Measurements from ENCODE around the gene TNIK.
"Not testable (repeated sequence)": the region's sequence is repeated elsewhere in the genome, so short reads cannot be mapped to it uniquely, and the experiment has no call there.

The TNIK gene

GRCh38 chr3:171266034-171266739 lies 194.0 kb downstream of the TNIK start:
- in situ Hi-C loops (cut with MboI; ENCODE audit: low sequenced_read_pairs): no loop called here

DNA sequence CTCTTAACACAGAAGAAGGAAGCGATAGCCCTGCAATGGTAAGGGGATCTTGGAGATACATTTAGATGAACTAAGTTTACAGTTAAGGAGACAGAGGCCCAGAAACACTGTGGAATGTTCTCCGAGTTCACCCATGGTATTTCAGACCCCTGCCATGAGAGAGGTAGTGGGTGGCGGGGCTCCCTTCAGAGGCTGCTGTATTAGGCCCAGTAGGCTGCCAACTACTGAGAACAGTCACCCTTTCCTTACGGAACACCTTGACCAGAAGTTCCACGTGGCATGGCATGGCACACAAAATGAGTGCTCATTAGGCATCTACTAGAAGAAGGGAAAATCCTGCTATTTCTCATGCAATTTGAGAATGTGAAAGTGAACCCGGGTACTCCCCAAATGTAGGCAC lies 195.4 kb downstream of the TNIK start:
- in situ Hi-C loops (cut with MboI; ENCODE audit: low sequenced_read_pairs): no loop called here

DNA sequence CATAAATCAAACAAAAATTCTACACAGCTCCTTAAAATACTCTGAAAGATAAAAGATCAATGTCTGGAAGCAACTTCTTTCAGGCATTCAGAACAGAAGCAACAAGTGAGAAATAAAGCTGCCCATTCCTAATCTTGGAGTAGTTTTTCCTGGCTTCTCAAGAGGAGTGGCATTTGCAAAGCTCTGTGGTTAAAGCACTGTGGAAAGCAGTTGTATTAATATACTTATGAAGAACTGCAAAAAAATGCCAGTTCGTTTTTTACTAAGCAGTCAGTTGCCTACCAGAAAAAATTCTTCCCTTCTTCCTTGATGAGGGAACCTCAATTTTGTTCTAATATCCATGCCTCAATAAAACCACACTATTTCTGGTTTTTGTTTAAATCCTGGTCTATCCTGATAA lies 197.8 kb downstream of the TNIK start:
- in situ Hi-C loops (cut with MboI; ENCODE audit: low sequenced_read_pairs): no loop called here

DNA sequence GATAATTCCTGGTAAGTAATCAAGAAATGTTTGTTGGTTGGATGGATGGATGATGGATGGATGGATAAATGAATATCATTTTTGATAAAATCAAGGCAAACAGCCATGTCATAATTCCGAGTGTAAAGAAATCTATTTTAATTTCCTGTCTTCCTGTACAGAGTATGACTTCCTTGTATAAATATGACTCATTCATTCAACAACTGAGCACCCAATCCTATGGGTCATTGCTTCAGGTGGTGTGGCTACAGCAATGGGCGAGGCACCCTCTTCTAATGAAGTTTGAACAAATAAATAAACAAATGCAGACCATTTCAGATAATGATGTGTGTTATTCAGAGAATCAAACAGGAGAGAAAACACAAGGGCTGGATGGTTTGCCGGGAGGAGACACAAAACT lies 198.7 kb downstream of the TNIK start:
- in situ Hi-C loops (cut with MboI; ENCODE audit: low sequenced_read_pairs): no loop called here

DNA sequence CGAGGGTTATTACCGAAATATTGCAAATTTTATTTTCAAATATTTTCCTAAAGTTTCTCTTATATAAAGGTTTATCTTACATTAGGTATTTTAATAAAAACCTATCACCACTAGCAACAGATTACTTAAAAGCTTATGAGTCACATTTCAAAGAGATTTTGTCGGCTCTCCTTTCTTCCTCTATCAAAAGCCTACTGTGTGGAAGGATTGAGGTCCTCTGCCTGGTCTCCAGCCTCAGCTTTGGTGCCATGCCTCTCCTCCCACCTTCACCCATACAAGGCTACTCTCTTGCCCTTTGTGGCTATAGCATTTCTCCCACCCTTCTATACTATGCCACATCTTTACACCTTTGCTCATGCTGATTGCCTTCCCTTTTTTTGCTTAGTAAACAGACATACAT lies 199.3 kb downstream of the TNIK start:
- in situ Hi-C loops (cut with MboI; ENCODE audit: low sequenced_read_pairs): no loop called here

DNA sequence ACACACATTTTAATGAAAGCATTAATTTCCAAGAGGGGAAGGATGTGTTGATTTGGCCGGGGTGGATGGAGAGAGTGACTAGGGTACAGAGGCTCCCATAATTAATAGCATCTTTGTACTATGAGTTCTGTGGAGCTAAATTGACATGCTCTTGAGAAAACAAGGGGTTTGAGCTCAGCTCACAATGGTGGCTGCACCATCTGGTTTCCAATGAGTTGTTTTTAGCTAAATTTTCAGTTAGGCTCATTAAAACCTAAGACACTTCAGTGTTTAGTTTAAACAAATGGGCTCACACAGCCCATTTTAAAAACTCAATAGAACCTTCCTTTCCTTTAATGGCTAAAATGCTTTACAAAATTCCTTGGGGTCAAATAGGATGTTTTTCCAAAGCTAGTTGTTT lies 199.7 kb downstream of the TNIK start:
- in situ Hi-C loops (cut with MboI; ENCODE audit: low sequenced_read_pairs): no loop called here

- in situ Hi-C loops (cut with MboI; ENCODE audit: low sequenced_read_pairs): no loop called here
These were observed 201.9 kb downstream of the TNIK start for GRCh38 chr3:171258316-171258715.

GRCh38 chr3:171257251-171258203 lies 202.7 kb downstream of the TNIK start:
- in situ Hi-C loops (cut with MboI; ENCODE audit: low sequenced_read_pairs): no loop called here

DNA sequence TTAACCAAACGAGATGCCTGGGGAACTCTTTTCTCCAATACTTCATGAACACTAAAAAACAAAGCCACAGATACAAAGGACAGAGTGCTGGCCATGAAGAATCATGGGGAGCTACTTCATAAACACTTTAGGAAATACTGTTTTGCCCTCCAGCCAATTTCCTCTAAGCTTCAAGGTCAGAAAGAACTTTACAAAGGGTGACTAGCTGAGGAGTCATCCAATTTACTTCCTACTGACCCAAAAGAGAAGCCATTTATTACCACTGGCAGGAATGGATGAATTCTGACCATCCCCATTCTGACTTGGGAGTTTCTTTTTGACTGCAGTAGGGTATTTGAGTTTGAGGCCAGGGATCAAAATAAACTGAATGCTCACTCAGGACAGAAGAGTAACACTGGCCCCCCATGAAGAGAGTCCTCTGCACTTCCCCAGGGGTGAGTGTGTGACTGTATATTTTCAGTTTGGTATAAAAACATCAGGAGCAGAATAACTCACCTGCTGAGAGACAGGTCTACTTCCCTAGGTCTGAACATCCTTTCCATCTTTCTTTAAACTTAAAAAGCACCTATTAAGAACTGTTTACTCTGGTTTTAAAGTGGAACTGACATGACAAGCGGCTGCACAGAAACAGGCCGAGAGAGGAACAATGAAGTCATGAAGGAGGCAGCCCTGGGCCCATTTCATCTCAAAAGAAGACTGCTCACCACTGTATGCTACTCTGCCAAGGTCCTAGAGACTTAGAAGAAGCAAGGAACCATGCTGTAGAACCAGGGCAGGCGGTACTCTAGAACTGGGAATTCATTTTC lies 203.6 kb downstream of the TNIK start:
- in situ Hi-C loops (cut with MboI; ENCODE audit: low sequenced_read_pairs): no loop called here

- in situ Hi-C loops (cut with MboI; ENCODE audit: low sequenced_read_pairs): no loop called here
These were observed 204.9 kb downstream of the TNIK start for GRCh38 chr3:171255236-171255806.

DNA sequence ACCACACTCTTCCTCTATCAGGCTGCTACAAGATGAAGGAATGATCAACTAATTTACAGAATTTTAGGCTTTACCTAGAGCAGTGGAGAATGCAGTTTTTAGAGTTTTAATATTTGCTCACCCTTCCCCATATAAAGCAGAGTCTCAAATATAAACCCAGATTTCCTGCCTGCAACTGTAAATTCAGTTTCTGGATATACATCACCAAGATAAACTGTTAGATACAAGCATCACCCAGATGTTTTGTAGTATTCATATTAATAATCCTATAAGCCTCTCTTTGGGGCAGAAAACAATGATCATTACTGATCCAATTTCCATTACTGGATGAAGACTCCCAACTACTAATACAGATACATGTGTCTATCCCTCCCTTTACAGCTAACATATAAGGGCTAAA lies 205.9 kb downstream of the TNIK start:
- in situ Hi-C loops (cut with MboI; ENCODE audit: low sequenced_read_pairs): no loop called here

GRCh38 chr3:171251835-171252234 lies 208.4 kb downstream of the TNIK start:
- in situ Hi-C loops (cut with MboI; ENCODE audit: low sequenced_read_pairs): no loop called here

DNA sequence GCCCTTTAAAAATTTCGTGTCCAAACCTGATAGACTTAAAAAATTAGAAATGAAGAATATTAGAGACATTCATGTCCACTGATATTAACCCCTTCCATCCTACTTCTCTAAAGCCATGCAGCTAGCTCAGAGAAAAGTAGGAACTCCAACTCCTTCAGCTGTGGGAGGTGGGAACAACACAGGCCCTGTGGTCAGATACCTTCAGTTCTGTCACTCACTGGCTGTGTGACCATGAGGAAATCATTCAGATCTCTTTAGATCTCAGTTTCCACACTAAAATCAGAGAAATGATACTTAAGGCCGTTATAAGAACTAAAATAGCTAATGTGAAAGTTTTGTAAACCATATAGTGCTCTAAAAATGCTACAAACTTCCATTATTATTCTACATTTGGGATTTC lies 209.8 kb downstream of the TNIK start:
- in situ Hi-C loops (cut with MboI; ENCODE audit: low sequenced_read_pairs): no loop called here

GRCh38 chr3:171249245-171249644 lies 211.0 kb downstream of the TNIK start:
- in situ Hi-C loops (cut with MboI; ENCODE audit: low sequenced_read_pairs): no loop called here

DNA sequence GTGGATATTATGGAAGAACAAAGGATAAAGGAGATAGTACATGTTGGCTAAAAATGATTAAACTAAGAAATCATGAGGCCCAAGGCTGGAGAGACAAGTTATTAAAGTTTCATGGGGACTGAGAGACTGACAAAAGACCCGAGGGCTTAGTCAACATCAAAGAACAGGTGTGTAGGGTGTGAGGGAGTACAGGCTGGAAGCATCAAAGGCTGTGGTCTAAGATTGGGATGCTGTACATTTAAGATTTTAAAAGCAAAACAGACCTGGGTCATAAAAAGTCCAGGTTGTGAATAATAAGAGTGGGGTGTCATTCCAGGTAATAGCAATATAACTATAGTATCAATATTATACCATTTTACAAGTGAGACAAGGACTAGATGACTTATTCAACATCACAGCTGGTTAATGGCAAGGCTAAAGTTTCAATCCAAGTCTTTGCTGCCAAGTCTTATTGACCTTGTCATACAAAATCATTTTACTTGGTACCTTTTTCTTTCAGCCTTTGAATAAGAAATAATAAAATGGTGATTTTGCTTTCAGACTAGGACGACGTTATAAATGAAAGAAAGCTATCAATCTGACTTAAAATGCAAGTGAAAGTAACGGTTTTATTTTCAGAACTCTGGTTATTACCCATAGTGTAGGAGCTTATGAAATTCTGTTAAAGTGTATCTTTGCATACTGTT lies 211.6 kb downstream of the TNIK start:
- in situ Hi-C loops (cut with MboI; ENCODE audit: low sequenced_read_pairs): no loop called here

DNA sequence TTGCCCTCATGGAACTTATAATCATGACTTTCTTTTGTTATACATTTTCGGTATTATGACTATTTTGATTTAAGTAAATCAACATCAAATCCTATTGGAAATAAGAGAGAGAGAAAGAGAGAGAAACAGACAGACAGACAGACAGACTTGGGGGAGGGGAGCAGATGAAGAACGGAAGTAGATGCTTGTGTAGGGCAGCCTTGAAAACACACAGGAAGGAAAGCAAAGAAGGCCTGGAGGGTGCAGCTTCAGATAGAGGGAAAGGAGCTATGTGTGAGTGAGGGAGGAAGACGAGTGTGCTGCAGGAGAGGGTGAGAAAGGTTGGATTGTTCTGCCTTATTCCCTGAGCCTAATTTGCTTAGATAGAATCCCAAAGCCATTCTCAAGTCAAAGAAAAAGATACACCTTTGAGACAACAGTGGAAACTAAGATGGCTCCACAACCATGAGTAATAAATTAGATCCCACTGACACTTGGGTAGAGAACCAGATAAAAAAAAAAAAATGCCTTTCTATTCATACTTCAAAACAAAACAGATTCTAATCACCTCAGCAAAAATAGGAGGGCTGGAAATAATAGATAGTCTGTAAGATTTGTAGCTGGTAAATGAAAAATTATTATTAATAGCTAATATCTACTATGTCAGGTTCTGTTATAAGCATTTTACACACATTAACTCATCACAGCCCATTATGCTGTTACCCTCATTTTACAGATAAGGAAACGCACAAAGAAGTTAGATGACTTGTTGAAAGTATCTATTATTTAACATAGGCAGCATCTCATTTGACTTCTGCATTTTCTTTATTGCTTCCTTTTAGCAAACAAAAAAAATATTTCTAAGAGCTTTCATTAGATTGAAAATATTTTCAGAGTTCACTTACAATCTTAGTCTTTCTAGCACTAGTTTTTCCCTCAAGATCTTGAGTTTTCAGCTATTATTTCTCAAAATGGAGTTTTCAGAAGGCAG lies 214.1 kb downstream of the TNIK start:
- in situ Hi-C loops (cut with MboI; ENCODE audit: low sequenced_read_pairs): no loop called here

- in situ Hi-C loops (cut with MboI; ENCODE audit: low sequenced_read_pairs): no loop called here
These were observed 217.3 kb downstream of the TNIK start for GRCh38 chr3:171242951-171243350.

- in situ Hi-C loops (cut with MboI; ENCODE audit: low sequenced_read_pairs): no loop called here
These were observed 218.0 kb downstream of the TNIK start for GRCh38 chr3:171242170-171242569.

GRCh38 chr3:171241655-171242054 lies 218.6 kb downstream of the TNIK start:
- in situ Hi-C loops (cut with MboI; ENCODE audit: low sequenced_read_pairs): not testable (repeated sequence)

All from HL-60/S4 (cell line).